Kidney glomerular epithelial cell (primary cell): ENCODE measurements around the gene TTC39B.

ENCODE experiments used
- DNase-seq: peaks from one replicate; lab custom pipeline; 2025; lab: John Stamatoyannopoulos, UW

TTC39B gene

DNA sequence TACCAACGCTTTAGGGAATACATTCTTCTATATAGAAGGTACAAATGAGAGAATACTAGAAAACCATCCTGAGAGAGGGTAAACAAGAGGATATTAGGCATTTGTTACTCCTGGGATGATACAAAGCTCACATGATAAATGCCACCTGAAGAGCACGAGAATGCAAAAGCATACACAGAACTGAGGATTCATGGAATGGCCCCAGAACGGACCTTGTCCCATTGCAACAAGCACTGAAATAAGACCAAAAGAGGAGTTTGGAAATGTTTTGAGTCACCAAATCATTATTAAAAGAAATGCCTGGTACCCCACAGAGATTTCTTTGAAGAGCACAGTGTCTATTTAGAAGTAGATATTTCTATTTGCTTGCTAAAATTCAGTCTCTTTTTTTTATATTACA, 173.5 kb downstream of the TTC39B start:
- no peak for DNase-seq

DNA sequence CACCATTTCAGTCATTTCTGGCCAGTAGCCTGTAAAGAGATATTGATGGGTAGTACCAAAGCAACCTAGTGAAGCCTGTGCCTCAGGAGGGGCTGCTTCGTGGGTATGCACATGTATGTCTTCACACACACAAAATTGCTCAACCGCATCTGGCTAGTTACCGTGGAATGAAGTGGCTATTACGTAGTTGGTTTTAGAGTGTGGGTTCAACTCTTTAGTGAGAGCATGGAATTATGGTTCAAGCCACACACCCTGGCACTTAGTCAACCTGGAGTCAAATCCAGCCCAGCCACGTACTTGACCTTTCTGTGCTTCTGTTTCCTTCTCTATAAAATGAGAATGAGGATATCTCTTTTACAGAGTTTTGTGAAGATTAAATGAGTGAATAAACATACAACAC, 174.9 kb downstream of the TTC39B start:
- no peak for DNase-seq

DNA sequence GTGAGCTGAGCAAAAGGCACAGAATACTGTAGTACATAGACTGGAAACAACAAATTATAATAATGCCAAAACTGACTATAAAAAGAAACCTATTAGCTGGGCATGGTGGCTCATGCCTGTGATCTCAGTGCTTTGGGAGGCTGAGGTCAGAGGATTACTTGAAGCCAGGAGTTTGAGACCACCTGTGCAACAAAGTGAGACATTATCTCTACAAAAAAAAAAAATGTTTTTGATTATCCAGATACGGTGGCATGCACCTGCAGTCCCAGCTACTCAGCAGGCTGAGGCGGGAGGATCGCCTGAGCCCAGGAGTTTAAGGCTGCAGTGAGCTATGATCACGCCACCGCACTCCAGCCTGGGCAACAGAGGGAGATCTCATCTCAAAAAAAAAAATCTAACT, 175.9 kb downstream of the TTC39B start:
- DNase-seq: no peak

DNA sequence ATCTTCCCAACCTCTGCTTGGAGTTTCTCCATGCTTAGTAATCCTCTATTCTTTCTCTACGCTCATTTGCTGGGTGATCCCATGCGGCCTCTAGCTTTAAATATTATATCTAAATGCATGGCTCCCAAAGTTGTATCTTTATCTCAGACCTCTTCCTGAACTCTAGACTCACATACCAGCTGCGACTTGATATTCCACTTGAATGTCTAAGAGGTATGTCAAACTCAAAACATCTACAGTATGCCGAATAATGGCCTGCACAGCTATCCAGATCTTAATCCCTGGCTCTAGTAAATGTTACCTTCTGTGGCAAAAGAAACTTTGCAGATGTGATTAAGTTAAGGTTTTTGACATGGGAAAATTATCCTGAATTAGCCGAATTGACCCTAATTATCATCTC, 179.2 kb downstream of the TTC39B start:
- DNase-seq: no peak

DNA sequence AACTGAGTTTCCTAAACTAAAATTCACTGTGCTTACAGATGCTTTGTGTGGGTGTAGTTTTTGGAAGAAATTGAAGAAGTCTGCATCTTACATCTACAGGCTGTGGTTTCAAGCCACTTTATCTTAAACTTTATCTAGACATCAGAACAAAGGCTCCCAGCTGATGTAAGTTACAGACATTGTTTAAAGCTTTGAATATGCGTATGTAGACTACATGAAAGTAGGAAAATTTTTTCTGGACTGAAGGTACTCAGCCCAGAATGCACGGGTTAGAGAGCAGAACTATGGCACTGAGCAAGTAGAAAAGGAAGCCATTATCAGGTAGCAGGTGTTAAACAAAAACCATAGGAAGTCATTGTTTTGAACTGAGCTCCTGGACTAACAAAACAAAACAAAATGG, 185.4 kb downstream of the TTC39B start:
- DNase-seq: no peak

DNA sequence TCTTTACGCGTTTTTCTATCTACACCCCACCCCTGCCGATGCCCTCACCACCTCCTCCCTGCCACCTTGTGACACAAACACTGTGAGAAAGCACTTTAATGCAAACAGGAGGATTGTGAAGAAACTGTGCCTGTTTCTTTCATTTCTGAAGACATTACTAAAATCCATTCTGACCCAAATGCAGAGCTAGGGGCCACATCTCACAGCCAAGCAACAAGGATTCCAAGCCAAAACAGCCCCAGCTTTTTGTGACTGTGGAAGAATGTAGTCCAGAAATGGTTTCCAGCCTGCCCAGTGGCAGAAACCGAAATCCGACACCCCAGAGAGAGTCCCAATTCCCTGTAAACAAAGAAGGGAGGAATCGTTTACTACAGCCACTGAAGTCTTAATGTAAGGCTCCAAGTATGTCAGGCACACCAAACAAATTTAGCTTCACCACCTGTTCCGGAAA, 190.9 kb downstream of the TTC39B start:
- DNase-seq: no peak

DNA sequence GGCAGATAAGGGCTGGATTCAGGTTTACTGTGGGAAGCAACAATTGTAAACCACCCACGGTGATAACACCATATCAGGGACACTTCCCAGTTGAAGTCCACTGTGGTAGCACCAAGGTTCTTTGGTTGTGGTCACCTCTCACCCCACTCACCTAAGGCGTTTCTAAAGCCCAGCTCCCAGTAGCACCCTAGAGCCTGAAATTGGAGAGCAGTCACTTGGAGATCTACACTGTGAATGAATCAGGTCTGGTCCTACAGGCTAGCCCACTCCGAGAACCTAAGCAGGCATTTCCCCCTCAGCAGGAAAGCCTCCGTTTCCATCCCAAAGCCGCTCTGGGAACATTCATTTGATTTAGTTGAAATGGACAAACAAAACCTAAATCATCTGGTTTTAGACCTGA, 191.3 kb downstream of the TTC39B start:
- DNase-seq: no peak

DNA sequence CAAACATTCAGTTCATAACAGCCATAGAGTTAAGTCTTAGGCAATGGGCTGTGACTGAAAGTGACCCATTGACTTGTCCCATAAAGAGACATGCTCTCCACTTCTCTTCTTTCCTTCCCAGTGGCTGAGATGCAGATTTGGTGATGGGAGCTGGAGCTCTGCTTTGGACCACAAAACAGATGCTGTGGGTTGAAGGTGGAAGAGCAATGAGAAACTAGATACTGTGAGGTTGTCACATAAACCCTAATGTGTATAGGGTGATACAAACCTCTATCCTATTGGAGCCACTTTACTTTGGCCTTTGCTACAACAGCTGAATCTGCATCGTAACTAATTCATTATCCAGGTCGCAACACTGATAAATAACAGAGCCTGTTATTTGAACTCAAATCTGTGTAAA, 192.0 kb downstream of the TTC39B start:
- no peak for DNase-seq
